H1 (cell line): Measurements from ENCODE around the gene COL20A1. TPM values are rescaled to one million over a fixed set of nuclear protein-coding genes. Genes with fewer than 3 reads are reported as not detected.

Experiments
- CTCF ChIA-PET: fragments of 300-600 bp; sonication (Branson Sonifier 250); formaldehyde crosslinking; loops from one replicate; lab custom pipeline; 2021; ENCODE audit not compliant: partially characterized antibody; lab: Charles Lee
- POLR2A ChIA-PET: fragments of 300-600 bp; sonication (Branson Sonifier 250); formaldehyde crosslinking; loops from one replicate; lab custom pipeline; 2021; ENCODE audit warnings: inconsistent platforms; ENCODE audit not compliant: partially characterized antibody; lab: Charles Lee
- DNase-seq, 2 experiments: peaks; one replicate each; pipeline versions ENCODE4 v3.0.0 to v3.0.0-alpha.2; 2010 to 2022; ENCODE audit warnings: low spot score in 2 of 2, low read depth in 1 of 2, mixed read lengths in 1 of 2
- FAIRE-seq: peaks from 2 replicates; lab custom pipeline; 2011; peaks lifted over from hg19 to GRCh38; lab: Jason Lieb, UNC
- H2AFZ ChIP-seq: 2 replicates; pipeline ENCODE4 v1.8.1; 2012; ENCODE audit warnings: low read length, inconsistent platforms
- H2AK5ac ChIP-seq: 2 replicates; pipeline ENCODE4 v1.6.1; 2013; ENCODE audit warnings: low read depth, low read length
- H2BK120ac ChIP-seq: replicated peaks from 2 replicates; pipeline ENCODE3; 2013; ENCODE audit warnings: low read depth, low read length, inconsistent platforms
- H2BK12ac ChIP-seq: 2 replicates; pipeline ENCODE4 v1.6.1; 2013; ENCODE audit warnings: low read depth, low read length
- H2BK15ac ChIP-seq: 2 replicates; pipeline ENCODE4 v1.6.1; 2013; ENCODE audit warnings: low read length
- H2BK20ac ChIP-seq: 2 replicates; pipeline ENCODE4 v1.6.1; 2013; ENCODE audit warnings: low read length
- H2BK5ac ChIP-seq: 2 replicates; pipeline ENCODE4 v1.6.1; 2013; ENCODE audit warnings: low read depth, low read length
- H3K14ac ChIP-seq: 2 replicates; pipeline ENCODE4 v1.6.1; 2013; ENCODE audit warnings: inconsistent platforms; ENCODE audit not compliant: insufficient read length
- H3K18ac ChIP-seq: 2 replicates; pipeline ENCODE4 v1.6.1; 2013; ENCODE audit warnings: low read length; ENCODE audit errors: extremely low read depth
- H3K23ac ChIP-seq: 2 replicates; pipeline ENCODE4 v1.6.1; 2013; ENCODE audit warnings: inconsistent platforms; ENCODE audit not compliant: insufficient read length
- H3K23me2 ChIP-seq: 2 replicates; pipeline ENCODE4 v1.6.1; 2013; ENCODE audit warnings: low read depth, low read length
- H3K27ac ChIP-seq: 2 replicates; pipeline ENCODE4 v1.6.1; 2011; ENCODE audit warnings: low read depth, low read length, inconsistent platforms
- H3K27me3 ChIP-seq, 4 experiments: replicated peaks in 1 of 4; 1 replicate in 1 of 4; 2 replicates in 3 of 4; pipeline versions ENCODE4 v1.6.1 to v1.8.1; 2011 to 2013; ENCODE audit warnings: low read length in 3 of 4, mild to moderate bottlenecking in 3 of 4, inconsistent platforms in 2 of 4, mixed read lengths in 2 of 4, moderate library complexity in 1 of 4; ENCODE audit not compliant: control insufficient read depth in 3 of 4, insufficient read depth in 3 of 4; ENCODE audit errors: extremely low read depth in 1 of 4
- H3K36me3 ChIP-seq, 4 experiments: 2 replicates each; pipeline versions ENCODE4 v1.6.1 to v1.8.1; 2011 to 2013; ENCODE audit warnings: mild to moderate bottlenecking in 4 of 4, low read length in 3 of 4, moderate library complexity in 2 of 4, control low read depth in 1 of 4, inconsistent platforms in 1 of 4; ENCODE audit not compliant: insufficient read depth in 4 of 4, control insufficient read depth in 2 of 4
- H3K4ac ChIP-seq: replicated peaks from 2 replicates; pipeline ENCODE3; 2013; ENCODE audit warnings: low read length, low read depth, mixed read lengths, inconsistent platforms; ENCODE audit not compliant: insufficient read length
- H3K4me1 ChIP-seq, 4 experiments: replicated peaks in 1 of 4; 1 replicate in 1 of 4; 2 replicates in 3 of 4; pipeline versions ENCODE4 v1.6.1 to v1.8.1; 2011 to 2013; ENCODE audit warnings: low read length in 3 of 4, inconsistent platforms in 2 of 4, mixed read lengths in 1 of 4; ENCODE audit not compliant: insufficient read depth in 4 of 4, control insufficient read depth in 3 of 4
- H3K4me2 ChIP-seq, 2 experiments: 2 replicates each; pipeline versions ENCODE4 v1.6.1 to v1.8.1; 2011 to 2013; ENCODE audit warnings: low read depth in 2 of 2, low read length in 2 of 2, control low read depth in 1 of 2, inconsistent platforms in 1 of 2, mild to moderate bottlenecking in 1 of 2; ENCODE audit not compliant: insufficient read depth in 1 of 2
- H3K4me3 ChIP-seq, 4 experiments: fragments of 200-600, 300-600 bp in 1 of 4; sonication (generic), shearing (Covaris generic), sonication (Bioruptor Twin) in 1 of 4; 2 replicates each; pipeline versions ENCODE4 v1.5.1 to v1.8.1; 2011 to 2016; ENCODE audit warnings: low read length in 4 of 4, low read depth in 3 of 4, control low read depth in 2 of 4, inconsistent platforms in 2 of 4, mild to moderate bottlenecking in 2 of 4, mixed read lengths in 1 of 4, moderate library complexity in 1 of 4; ENCODE audit not compliant: insufficient read depth in 2 of 4; ENCODE audit errors: extremely low read depth in 1 of 4
- H3K56ac ChIP-seq: replicated peaks from 2 replicates; pipeline ENCODE3; 2013; ENCODE audit warnings: low read depth, mild to moderate bottlenecking, mixed read lengths, low read length, inconsistent platforms; ENCODE audit not compliant: insufficient read length
- H3K79me1 ChIP-seq: 2 replicates; pipeline ENCODE4 v1.6.1; 2013; ENCODE audit warnings: low read depth, low read length, control low read depth
- H3K79me2 ChIP-seq, 2 experiments: 2 replicates each; pipeline versions ENCODE4 v1.6.1 to v1.8.1; 2012 to 2013; ENCODE audit warnings: low read length in 2 of 2, mild to moderate bottlenecking in 2 of 2, inconsistent platforms in 1 of 2; ENCODE audit not compliant: insufficient read depth in 2 of 2, control insufficient read depth in 1 of 2
- H3K9ac ChIP-seq, 4 experiments: replicated peaks in 1 of 4; 1 replicate in 1 of 4; 2 replicates in 3 of 4; pipeline versions ENCODE4 v1.6.1 to v1.8.1; 2011 to 2013; ENCODE audit warnings: low read depth in 3 of 4, low read length in 3 of 4, control low read depth in 2 of 4, mild to moderate bottlenecking in 2 of 4, moderate library complexity in 2 of 4, inconsistent platforms in 1 of 4; ENCODE audit errors: extremely low read depth in 1 of 4
- H3K9me3 ChIP-seq, 2 experiments: 2 replicates each; pipeline versions ENCODE4 v1.6.1 to v1.8.1; 2012 to 2013; ENCODE audit warnings: mild to moderate bottlenecking in 2 of 2, moderate library complexity in 2 of 2, control low read depth in 1 of 2, inconsistent platforms in 1 of 2, low read depth in 1 of 2, low read length in 1 of 2, mixed read lengths in 1 of 2; ENCODE audit not compliant: insufficient read depth in 2 of 2
- H4K20me1 ChIP-seq, 2 experiments: replicated peaks in 1 of 2; 2 replicates each; pipeline versions ENCODE3 to v1.8.1; 2011 to 2013; ENCODE audit warnings: inconsistent platforms in 2 of 2, low read length in 2 of 2, mild to moderate bottlenecking in 1 of 2; ENCODE audit not compliant: insufficient read depth in 2 of 2, control insufficient read depth in 1 of 2
- H4K5ac ChIP-seq: 2 replicates; pipeline ENCODE4 v1.6.1; 2013; ENCODE audit warnings: low read length, low read depth, mixed read lengths, inconsistent platforms; ENCODE audit not compliant: insufficient read length
- H4K8ac ChIP-seq: 2 replicates; pipeline ENCODE4 v1.8.0; 2013; ENCODE audit warnings: mild to moderate bottlenecking, moderate library complexity, low read length, inconsistent platforms; ENCODE audit not compliant: insufficient read depth; ENCODE audit errors: extremely low read depth
- H4K91ac ChIP-seq: replicated peaks from 2 replicates; pipeline ENCODE3; 2013; ENCODE audit warnings: low read length, mixed read lengths, inconsistent platforms; ENCODE audit not compliant: insufficient read length
- ATF2 ChIP-seq: IDR thresholded peaks from 2 replicates; pipeline ENCODE4 v1.6.1; 2012; ENCODE audit warnings: low read length, inconsistent platforms
- EGR1 ChIP-seq: IDR thresholded peaks from 2 replicates; pipeline ENCODE4 v1.6.1; 2011; ENCODE audit warnings: low read depth, low read length, borderline replicate concordance
- HDAC6 ChIP-seq: IDR thresholded peaks from one replicate; pipeline ENCODE4 v1.7.1; 2012; ENCODE audit warnings: low read depth, mild to moderate bottlenecking, inconsistent platforms, low read length, moderate library complexity
- RXRA ChIP-seq: IDR thresholded peaks from 2 replicates; pipeline ENCODE4 v1.6.1; 2011; ENCODE audit warnings: low read depth, mild to moderate bottlenecking, low read length, moderate library complexity; ENCODE audit not compliant: insufficient read depth
- TCF12 ChIP-seq: IDR thresholded peaks from 2 replicates; pipeline ENCODE4 v1.6.1; 2011; ENCODE audit warnings: low read depth, mild to moderate bottlenecking, low read length
- WGBS, 2 experiments: shearing (Covaris generic) in 1 of 2; methylation state at CpG; one replicate each; pipeline versions ENCODE4 v1.1.6 to v1.1.7; 2013 to 2015; ENCODE audit warnings: low lambda C conversion rate in 2 of 2, mixed read lengths in 2 of 2, inconsistent platforms in 1 of 2, low coverage in 1 of 2, missing lambda C conversion rate in 1 of 2; ENCODE audit not compliant: insufficient replicate concordance in 2 of 2, insufficient coverage in 1 of 2, insufficient read length in 1 of 2; ENCODE audit errors: extremely low coverage in 1 of 2, missing lambda C conversion rate in 1 of 2; 5-methylcytosine and 5-hydroxymethylcytosine counted together
- polyA plus RNA-seq, 7 experiments: library from polyadenylated mRNA; depleted of rRNA in 3 of 7; stranded (reverse) in 5 of 7; unstranded in 2 of 7; fragments of >200 nt in 5 of 7; fragments of 200-250 nt in 2 of 7; gene quantifications; 1 replicate in 5 of 7; 2 replicates in 1 of 7; 4 replicates in 1 of 7; pipeline versions ENCODE4 v1.2.1 to v1.2.3, GENCODE V29; 2011 to 2013; ENCODE audit warnings: missing spikeins in 2 of 7, mixed read lengths in 2 of 7
- total RNA-seq: library from RNA; stranded (reverse); fragmentation: NEBNext Ultra II Directional; extraction: Animal tissue kit (Norgen Biotek cat#: 25700); gene quantifications from 2 replicates; pipeline ENCODE4 v1.2.1, GENCODE V29; 2021

The COL20A1 gene
- total and polyA plus RNA-seq, 2 of the 8 experiments (the other 6 are each of a cell fraction or from before 2014, with no cell fraction given): 0.19 to 0.21 TPM

GRCh38 chr20:63368151-63368550, 75.2 kb downstream of the COL20A1 start:
- H4K91ac ChIP-seq: no peak overlapping the region
- TF ChIP-seq TCF12 (no peak), EGR1 (no peak), ATF2 (no peak), RXRA (no peak), HDAC6 (no peak)
- TF ChIP-seq, all 59 proteins: peak for 0
- Histone ChIP-seq H3K23ac (no peak overlapping the region), H3K27ac (no peak overlapping the region), H2AK5ac (no peak overlapping the region), H3K4ac (no peak overlapping the region), H3K79me2 (no peaks in the 10 kb centered on the region), H3K18ac (no peak overlapping the region), H4K5ac (no peak overlapping the region), H2BK15ac (no peak overlapping the region), H2BK5ac (no peak overlapping the region), H3K9ac (no peak overlapping the region), H3K27me3 (peaks cover 0 to 5% (median 3%) of the 10 kb centered on the region in 4 experiments; a peak in 3 of 7 replicates), H3K4me3 (no peak overlapping the region), H3K4me2 (no peak overlapping the region), H3K9me3 (no peaks in the 10 kb centered on the region), H3K56ac (no peak overlapping the region), H3K79me1 (peaks cover 2% of the 10 kb centered on the region; the same call in 1 of the 2 replicates), H4K20me1 (no peaks in the 10 kb centered on the region), H2AFZ (no peak overlapping the region), H2BK20ac (no peak overlapping the region), H2BK120ac (no peak overlapping the region), H2BK12ac (no peak overlapping the region), H3K36me3 (no peaks in the 10 kb centered on the region), H3K14ac (no peak overlapping the region), H3K23me2 (0 out of 2 replicates have a peak, but pooled peaks cover 3% of the 10 kb centered on the region), H3K4me1 (peaks cover 0 to 7% (median 2%) of the 10 kb centered on the region in 4 experiments; a peak in 3 of 7 replicates), H4K8ac (no peak overlapping the region)
- POLR2A ChIA-PET: no interaction called here
- CTCF ChIA-PET: interaction anchor here (0.8 to 3.8 kb wide), 6 partner anchors 9 to 76 kb away, joined by 3 to 20 read pairs (median 8); no protein-coding TSS in a partner anchor
- FAIRE-seq (no peak), DNase-seq (no peak)
- WGBS, 2 experiments: 92% methylated on average over 7 of the region's 8 CpGs; no CpG with 5 or more reads in 1 of the 2 experiments
